ELF-1 (cell line): ENCODE measurements around the gene UVSSA.
"Not testable (repeated sequence)": the region's sequence is repeated elsewhere in the genome, so short reads cannot be mapped to it uniquely, and the experiment has no call there.

Experiments used
- DNase-seq: peaks from one replicate; pipeline ENCODE4 v3.0.0-alpha.2; 2016; ENCODE audit warnings: low read depth, low spot score

The UVSSA gene

DNA sequence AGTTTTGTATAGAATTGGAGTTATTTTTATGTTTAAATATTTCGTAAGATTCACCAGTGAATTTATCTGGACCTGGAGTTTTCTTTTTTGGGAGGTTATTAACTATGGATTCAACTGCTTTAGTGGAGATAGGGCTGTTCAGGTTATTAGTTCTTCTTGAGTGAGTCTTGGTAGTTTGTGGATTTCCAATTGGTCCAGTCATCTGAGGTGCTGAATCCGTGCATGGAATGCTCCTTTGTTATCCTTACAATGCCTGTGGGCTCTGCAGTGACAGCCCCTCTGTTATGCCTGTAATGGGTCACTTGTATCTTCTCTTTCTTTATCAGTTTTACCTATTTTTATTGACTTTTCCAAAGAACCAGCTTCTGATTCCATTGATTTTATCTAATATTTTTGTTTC is 74.6 kb downstream of the UVSSA start:
- DNase-seq = no peak

DNA sequence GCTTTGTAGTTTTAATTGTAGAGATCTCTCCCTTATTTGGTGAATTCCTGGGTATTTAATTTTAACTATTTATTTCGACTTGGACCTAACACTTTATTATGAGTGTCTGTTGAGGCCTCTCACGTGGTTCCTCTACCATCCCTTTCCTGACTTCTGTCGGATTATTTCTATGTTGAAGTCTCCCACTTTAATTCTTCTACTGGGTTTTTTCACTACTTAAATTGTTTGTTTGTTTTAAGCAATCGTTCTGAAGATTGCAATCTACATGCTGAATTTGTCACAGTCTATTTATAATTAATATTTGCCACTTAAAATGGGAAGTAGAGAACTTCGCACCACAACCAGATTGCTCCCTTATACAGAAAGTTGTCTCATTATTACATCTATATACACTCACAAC is 80.0 kb downstream of the UVSSA start:
- no peak for DNase-seq

DNA sequence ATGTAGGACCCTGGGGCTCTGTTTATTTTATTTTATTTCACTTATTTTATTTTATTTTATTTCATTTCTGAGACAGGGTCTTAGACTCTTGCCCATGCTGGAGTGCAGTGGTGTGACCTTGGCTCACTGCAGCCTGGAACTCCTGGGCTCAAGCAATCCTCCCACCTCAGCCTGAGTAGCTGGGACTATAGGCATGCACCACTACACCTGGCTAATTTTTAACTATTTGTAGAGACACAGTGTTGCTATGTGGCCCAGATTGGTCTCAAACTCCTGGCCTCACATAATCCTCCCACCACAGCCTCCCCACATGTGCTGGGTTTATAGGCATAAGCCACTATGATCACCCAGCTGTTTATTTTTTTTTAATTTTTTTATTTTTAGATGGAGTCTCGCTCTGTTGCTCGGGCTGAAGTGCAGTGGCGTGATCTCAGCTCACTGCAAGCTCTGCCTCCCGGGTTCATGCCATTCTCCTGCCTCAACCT is 96.7 kb downstream of the UVSSA start:
- not testable (repeated sequence) for DNase-seq
